NCI-H1092 (cell line): ENCODE data around the gene ITGB5.

Source experiments
- DNase-seq: peaks from one replicate; lab custom pipeline; 2025; lab: John Stamatoyannopoulos, UW

The ITGB5 gene

DNA sequence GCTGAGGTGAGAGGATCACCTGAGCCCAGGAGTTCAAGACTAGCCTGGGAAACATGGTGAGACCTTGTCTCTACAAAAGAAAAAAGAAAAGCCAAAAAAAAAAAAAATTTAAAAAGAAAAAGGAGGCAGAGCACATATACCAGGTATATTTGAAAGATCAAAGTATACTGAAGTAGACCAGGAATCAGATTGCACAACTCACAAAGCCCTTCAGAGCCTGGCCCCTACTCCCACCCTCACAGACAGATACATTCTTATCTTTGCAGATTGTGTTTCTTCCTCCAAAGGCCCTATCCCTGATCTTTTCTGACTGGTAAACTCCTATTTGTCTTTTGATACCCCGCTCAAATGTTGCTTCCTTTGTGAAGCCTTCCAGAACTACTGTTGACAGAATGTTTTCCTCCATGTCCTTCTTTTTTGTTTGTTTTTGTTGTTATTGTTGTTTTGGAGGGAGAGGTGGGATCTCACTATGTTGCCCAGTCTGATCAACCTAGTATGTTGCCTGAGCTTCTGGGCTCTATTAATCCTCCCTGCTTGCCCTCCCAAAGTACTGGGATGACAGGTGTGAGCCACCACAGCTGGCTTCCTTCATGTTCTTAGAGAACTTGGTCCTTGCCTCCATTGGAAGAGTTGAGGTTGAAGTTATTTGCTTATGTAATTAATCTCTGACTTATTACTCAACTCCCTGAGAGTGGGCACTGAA is 9.8 kb upstream of the ITGB5 start:
- DNase-seq: no peak

GRCh38 chr3:124895756-124896155 is 8.6 kb upstream of the ITGB5 start:
- no peak for DNase-seq

DNA sequence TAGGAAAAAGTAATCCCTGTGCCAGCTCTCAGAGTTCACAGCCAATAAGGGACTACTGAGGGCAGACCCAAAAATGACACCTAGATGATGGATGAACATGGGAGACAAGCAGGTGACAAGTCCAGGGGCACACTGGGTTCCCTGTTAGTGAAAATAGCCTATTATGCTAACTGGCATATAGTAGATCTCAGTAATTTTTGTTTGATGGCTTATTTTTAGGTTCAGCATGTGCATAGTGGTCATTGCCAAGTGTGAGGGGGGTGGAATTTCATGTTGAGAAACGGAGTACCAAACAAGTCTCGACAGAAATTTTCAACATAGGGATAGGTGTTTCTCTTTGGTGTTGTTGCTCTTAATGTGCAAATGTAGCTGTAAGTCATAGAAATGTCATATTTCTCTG is 6.4 kb upstream of the ITGB5 start:
- no peak for DNase-seq

GRCh38 chr3:124890573-124891190 is 3.5 kb upstream of the ITGB5 start:
- DNase-seq: no peak

DNA sequence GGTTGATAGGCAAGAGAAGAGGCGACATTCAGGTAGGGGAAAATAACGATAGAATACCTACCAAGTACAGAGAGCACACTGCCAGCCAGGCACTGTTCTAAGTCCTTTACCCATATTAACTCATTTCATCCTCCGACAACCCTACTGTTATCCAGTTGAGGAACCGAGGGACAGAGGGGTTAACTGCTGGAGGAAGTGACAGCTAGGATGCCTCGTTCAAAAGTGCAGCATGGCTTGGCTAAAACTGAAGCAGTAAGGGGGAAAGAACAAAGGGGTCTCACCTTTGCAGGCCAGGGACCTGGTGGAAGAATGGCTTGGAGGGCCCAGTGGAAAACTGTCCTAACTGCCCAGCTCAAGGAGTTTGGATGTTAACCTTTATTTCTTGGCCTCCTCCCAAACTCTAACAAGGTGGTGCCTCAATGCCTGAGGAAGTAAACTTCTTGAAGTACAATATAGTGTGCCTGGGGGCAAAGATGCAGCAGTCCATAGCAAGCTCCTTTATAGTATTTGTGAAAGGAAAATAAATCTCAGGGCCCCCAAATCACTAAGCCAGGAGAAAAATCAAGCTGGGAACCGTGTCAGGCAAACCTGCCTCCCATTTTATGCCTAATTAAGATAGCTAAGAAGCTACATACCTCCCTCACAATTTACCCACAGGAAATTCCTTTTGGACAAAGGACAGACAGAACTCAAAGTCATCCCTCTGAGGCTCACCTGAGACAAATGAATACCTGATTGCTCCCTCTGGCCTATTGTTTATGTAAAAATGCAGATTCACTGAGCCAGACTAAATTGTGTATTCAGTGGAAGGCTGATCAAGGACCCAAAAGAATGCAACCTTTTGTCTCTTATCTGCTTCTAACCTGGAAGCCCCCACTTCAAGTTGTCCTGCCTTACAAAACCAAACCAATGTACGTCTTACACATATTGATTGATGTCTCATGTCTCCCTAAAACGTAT is 1.6 kb upstream of the ITGB5 start:
- no peak for DNase-seq

GRCh38 chr3:124887932-124888298 is 750 bp upstream of the ITGB5 start:
- DNase-seq: no peak

- no peak for DNase-seq
Measured at GRCh38 chr3:124886168-124887056, 753 bp downstream of the ITGB5 start.

DNA sequence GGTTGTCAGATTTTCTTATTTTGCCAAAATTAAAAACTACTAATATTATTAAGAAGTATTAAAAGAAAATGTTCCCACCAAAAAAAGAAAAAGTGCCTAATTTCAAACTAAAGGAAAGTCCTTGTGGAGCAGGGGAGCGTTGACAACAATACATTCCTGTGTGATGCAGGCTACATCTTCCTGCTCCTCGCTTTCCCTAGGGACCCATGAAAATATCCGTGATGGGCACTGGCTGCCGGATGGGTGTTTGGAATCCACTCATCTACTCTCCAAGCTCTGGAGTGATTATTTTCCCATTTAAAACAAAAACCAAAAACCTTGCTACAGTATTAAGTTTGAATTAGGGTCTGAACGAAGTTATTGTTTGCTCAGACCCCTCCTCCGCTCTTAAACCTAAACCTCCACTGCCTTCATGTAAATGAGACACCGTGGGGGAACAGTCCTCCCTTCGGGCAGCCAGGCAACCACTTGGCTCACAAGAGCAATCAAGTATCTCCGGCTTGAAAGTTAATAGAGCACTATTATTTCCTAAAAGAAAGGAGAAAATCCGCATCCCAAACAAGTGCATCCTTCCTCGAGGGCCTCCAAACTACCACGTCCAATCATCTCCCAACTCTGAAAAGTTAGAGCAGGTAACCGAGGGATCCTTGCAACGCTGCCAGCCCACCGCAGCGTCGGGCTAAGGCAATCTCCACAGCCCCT is 1.5 kb downstream of the ITGB5 start:
- DNase-seq: no peak

- no peak for DNase-seq
Measured at GRCh38 chr3:124884474-124885101, 2.6 kb downstream of the ITGB5 start.

DNA sequence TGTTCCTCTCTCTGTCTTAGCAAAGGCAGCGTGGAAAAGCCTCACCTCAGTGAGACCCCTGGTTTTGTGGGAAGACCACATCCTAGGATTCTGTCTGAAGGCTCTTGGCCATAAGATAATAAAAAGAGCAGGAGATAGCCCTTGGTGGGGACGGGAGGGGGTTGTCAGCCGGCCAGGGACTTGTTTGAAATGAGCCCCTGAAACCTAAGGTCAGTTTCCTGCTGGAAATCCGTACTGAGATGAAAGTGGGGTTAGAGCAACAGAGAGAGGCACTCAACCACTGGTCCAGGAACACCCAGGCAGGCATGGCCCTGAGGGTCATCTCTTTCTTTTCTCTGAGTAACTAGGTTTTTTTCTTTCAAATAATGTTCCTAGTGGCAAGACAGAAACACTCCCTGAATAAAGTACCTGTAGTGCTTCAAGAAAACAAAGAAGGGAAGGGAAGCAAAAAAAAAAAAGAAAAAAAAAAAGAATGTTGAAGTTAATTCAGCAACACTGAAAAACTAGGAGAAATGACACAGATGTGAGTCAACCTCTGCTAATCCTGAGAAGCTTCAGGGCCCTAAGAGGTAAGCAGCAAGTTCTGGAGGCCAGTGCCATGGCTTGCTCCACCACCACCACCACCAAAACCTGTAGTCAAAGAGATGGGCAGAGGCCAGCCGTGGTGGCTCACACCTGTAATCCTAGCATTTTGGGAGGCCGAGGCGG is 3.2 kb downstream of the ITGB5 start:
- DNase-seq: no peak

DNA sequence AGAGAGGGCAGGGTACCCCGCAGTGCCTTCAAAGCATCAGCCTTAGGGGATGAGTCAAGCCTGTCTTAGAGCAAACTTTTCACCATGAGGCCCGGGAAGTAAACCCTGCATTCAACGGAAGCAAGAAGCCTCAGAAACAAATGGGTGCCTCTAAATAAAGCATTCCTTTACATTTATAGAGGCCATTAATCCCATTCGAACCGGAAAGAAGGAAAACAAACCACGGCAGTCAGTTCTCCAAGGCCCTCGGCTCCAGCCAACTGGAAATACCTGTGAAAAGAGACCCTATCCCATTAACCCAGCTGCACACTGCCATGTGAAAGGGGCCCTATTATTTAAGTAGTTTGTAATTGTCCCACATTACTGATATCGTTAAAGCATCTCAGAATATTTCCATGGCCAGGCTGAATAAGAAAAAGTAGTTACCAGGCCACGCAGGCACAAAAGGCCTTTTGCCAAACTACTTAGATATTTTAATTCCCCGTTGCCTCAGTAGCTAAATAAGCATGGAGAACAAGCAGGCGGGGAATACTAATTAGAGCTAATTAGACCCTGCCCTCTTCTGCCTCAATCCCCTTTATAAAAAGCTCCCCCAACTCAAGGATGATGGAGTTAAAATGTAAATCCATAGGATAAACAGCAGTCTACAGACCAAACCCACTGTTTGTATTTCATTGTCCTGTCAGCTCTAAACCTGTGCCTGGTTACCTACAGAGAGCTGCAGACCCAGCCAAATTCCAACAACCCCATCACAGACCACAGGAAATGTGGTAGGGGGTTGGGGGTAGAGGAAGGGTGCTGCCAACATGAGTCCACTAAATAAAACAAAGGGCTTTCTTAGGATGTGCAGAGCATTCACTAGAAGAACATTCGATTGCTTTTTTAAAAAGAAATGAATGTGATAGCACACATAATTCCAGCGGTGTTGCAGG is 4.1 kb downstream of the ITGB5 start:
- DNase-seq: no peak

DNA sequence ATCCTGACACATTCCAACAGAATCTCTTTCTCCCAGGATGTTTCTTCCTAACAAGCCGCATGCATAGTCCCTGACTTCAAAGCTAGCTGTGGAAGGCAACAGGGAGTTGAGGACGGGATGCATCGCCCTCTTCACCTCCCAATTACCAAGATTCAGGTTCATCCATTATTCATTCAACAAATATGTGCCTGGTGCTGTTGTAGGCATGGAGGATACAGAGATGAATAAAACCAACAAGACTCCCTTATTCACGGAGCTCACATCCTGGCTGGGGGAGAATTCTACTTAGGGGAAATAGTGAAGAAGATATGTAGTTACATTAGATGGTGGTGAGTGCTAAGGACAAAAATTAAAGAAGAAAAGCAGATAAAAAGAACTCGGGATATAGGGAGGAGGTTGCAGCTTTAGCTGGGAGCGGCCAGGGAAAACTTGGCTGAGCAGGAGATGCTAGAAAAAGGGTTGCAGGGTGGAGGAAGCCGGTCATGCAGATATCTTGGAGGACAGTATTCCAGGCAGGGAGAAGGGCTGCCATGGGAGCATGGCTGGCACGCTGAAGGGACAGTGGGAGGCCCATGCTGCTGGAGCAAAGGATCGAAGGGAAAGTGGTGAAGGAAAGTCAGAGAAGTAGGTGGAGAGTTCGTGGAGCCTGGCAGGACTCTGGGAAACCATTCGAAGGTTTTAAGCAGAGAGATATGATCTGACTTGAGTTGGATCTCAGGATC is 5.0 kb downstream of the ITGB5 start:
- no peak for DNase-seq

- no peak for DNase-seq
Measured at GRCh38 chr3:124879337-124879680, 7.9 kb downstream of the ITGB5 start.

DNA sequence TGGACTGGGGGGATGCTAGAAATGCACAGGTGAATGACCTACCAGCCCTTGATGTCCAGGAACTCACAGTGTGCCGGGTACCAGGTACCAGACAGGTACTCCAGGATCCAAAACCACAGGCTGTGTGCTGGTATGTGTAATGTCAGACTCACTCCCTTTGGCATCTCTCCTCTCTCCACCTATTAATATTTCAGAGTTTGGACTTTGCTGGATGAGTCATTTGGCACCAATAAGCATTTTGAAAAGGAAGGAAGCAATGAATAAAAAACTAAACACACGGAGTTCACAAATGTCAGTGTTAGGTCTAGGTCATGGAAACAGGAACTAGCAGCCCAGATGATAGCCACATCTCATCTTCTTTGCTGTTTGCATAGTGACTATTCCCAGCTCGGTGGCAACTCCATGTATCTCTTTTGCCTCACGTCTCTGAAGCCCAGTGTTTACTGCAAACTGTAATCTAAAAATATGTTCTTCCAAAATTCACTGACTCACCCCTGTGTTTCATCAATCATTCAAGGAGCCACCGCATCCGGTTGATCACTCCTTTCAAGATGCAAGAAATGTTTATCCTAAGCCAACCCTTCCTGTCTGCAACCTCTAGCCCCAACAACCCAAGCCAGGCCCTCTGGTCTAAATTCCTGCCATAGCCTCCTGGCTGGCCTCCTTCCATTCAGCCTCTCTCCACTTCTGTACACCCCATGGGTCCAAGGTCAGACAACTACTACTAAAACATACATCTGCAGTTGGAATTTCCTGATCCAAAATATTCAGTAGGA is 8.4 kb downstream of the ITGB5 start:
- no peak for DNase-seq

GRCh38 chr3:124877674-124878073 is 9.5 kb downstream of the ITGB5 start:
- DNase-seq: no peak

- DNase-seq: no peak
Measured at GRCh38 chr3:124876401-124876878, 10.7 kb downstream of the ITGB5 start.

DNA sequence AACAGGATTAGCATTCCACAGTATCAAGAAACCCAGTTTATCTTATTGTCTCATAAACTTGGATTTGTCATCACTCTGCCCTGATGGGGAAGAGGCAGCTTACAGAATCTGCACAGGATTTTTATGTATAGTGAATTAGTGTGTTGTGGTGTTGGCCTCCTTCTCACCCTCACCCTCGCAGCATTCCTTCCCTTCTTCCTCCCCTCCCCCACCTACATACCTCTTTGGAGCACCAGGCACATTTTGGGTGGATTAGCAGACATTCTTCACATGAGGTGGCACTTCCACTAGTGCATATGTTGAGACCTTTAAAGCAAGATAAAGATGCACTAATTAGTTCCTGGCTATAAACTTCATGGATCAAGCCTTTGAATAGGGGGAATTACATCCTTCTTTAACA is 13.9 kb downstream of the ITGB5 start:
- no peak for DNase-seq

DNA sequence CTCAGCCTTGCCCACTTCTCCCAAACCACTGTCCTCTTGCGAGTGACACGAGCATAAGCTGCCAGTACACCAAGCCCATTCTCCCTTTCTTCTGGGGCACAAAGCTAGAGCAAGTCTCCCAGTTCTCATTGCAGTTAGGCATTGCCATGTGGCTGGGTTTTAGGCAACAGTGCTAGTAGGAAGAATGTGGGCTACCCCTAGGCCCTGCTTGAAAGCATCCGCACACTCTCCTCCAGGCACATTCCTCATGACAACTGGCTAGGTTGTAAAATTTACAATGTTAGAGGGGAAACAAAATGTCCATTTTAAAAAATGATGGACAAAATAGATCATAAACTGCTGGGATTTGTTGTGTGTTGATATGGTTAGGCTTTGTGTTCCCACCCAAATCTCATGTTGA is 19.7 kb downstream of the ITGB5 start:
- DNase-seq: no peak
